HG02759 (cell line): Measurements from ENCODE around the gene ERVMER34-1.

ENCODE experiments used
- ATAC-seq: cut with Tn5 transposase; IDR thresholded peaks from one replicate; pipeline ENCODE4 v1.9.1; 2021; ENCODE audit warnings: mild to moderate bottlenecking, moderate library complexity; ENCODE audit not compliant: unreplicated experiment

The ERVMER34-1 gene, protein sequence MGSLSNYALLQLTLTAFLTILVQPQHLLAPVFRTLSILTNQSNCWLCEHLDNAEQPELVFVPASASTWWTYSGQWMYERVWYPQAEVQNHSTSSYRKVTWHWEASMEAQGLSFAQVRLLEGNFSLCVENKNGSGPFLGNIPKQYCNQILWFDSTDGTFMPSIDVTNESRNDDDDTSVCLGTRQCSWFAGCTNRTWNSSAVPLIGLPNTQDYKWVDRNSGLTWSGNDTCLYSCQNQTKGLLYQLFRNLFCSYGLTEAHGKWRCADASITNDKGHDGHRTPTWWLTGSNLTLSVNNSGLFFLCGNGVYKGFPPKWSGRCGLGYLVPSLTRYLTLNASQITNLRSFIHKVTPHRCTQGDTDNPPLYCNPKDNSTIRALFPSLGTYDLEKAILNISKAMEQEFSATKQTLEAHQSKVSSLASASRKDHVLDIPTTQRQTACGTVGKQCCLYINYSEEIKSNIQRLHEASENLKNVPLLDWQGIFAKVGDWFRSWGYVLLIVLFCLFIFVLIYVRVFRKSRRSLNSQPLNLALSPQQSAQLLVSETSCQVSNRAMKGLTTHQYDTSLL

GRCh38 chr4:52750819-52751486, at the start of gene ERVMER34-1:
Gene ERVMER34-1 (minus strand): TSS chr4:52751425. CDS start chr4:52745520, 5,905 bp downstream.
- ATAC-seq = no peak

DNA sequence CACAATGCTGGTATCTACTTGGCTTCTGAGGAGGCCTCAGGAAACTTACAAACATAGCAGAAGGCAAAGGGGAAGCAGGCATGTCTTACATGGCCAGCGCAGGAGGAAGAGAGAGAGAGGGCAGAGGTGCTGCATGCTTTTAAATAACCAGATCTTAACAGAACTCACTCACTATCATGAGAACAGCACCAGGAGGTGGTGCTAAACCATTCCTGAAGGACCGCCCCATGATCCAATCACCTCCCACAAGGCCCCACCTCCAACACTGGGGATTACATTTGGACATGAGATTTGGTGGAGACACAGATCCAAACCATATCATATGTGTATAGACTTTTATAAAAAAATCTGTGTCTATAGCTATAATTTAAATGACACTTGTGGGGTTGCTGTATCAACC, 48.6 kb upstream of the ERVMER34-1 start:
- ATAC-seq = no peak

- no peak for ATAC-seq
Observed at GRCh38 chr4:52795533-52795932, 44.3 kb upstream of the ERVMER34-1 start.

GRCh38 chr4:52791936-52792335, 40.7 kb upstream of the ERVMER34-1 start:
- ATAC-seq = no peak

- ATAC-seq = no peak
Observed at GRCh38 chr4:52789774-52790173, 38.5 kb upstream of the ERVMER34-1 start.

DNA sequence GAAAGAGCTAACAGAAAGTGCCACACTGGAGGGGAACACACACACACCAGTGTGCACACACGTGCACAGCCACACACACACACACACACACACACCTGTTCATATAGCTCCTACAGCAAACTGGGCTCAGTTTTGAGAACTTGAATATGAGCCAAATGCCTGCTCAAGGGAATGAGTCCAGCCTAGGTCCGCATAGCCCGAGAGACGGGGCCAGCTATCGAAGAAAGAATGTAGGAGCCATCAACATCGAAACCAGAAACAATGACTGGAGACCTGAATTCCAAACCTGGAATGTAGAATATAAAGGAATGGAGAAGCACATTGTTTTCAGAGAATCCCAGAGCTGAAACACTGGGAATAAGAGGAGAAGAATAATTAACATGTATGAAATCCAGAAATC, 37.6 kb upstream of the ERVMER34-1 start:
- ATAC-seq = no peak

GRCh38 chr4:52783069-52783468, 31.8 kb upstream of the ERVMER34-1 start:
- no peak for ATAC-seq

- ATAC-seq = no peak
Observed at GRCh38 chr4:52780617-52781354, 29.6 kb upstream of the ERVMER34-1 start.

- ATAC-seq = no peak
Observed at GRCh38 chr4:52780206-52780605, 29.0 kb upstream of the ERVMER34-1 start.

DNA sequence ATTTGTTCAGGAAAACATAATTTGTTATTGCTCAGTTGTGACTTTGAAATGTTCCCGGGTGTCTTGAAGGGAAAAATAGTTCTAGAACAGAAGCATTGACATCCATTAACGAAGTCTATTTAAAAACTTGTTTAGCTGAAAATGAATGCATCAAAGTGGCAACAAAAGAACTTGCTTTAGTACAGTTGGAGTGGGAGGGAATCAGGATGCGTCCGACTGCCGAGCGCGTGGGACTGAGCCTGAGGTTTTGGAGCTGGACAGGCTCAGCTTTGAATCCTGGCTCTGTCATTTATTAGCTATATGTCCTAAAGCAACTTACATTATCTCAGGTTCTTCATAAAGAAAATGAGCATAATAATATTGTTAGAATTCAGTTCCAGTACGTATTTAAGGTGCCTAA, 9.0 kb upstream of the ERVMER34-1 start:
- ATAC-seq = no peak

DNA sequence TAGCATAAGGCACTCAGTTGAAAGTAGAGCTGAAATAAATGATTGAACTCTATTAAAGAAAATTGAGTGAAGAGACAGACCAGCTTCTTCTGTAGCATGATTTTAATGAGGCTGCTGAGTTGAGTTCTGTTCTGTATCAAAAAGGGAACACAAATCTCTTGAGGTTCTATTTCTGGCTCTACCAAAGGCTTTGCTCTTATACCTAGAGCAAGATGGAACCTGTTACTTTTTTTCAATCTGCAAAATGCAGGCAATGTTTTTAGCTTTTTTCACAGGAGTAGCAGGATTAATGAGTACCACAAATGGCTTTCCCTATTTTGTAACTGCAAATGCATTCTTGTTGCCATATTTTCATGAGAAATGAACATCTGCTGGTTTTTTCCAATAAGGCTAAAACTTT, 4.2 kb upstream of the ERVMER34-1 start:
- no peak for ATAC-seq

GRCh38 chr4:52752936-52753335, 1.7 kb upstream of the ERVMER34-1 start:
- ATAC-seq = no peak

- no peak for ATAC-seq
Observed at GRCh38 chr4:52751487-52751911, 274 bp upstream of the ERVMER34-1 start.

DNA sequence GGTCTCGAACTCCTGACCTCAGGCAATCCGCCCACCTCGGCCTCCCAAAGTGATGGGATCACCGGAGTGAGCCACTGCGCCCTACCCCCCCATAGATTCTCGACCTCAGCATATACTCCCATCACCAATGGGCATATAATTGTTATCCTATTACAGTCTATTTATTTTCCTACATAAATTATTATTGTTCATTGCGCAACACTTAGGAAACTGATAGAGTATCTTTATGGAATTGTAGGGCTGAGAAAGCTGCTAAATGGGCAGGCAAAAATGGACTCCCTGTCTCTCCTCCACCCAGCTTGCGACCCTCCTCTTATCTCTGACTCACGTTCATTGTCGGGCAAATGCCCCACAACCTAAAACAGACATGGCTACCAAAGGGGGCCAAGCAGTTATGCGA, 1.0 kb downstream of the ERVMER34-1 start:
- no peak for ATAC-seq

- ATAC-seq = no peak
Observed at GRCh38 chr4:52748432-52748831, 2.8 kb downstream of the ERVMER34-1 start.

DNA sequence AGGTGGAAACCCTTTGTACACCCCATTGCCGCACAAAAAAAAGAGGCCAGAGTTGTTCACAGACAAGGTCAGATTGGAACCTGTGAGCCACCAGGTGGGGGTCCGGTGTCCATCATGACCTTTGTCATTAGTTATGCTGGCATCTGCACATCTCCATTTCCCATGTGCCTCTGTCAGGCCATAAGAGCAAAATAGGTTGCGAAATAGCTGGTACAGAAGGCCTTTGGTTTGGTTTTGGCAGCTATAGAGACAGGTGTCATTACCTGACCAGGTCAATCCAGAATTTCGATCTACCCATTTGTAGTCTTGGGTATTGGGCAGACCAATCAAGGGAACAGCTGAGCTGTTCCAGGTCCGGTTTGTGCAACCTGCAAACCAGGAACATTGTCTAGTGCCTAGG, 6.6 kb downstream of the ERVMER34-1 start:
- ATAC-seq = no peak

DNA sequence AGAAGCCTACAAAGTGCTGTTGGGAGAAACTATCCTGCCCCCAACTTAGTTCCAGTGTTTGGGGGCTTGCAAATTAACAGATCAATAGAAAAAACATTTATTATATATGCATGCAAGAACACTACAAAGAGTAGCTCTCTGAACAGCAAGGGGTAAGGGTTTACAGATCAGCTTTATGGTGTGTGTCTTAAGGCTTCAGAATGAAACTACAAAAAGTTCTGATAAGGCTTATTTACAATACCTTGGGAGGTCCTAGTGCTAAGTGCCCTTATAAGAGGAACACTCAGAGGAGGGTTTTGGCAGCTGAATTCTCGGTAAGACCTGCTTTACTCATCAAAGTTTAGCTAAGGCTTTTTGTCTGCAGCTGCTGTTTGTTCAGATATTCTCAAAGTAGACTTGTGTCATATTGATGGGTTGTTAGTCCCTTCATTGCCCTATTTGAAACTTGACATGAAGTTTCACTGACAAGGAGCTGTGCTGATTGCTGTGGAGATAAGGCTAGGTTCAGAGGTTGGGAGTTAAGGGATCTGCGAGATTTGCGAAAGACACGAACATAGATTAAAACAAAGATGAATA, 7.7 kb downstream of the ERVMER34-1 start:
- ATAC-seq = no peak

GRCh38 chr4:52729586-52729985, 21.6 kb downstream of the ERVMER34-1 start:
- no peak for ATAC-seq

DNA sequence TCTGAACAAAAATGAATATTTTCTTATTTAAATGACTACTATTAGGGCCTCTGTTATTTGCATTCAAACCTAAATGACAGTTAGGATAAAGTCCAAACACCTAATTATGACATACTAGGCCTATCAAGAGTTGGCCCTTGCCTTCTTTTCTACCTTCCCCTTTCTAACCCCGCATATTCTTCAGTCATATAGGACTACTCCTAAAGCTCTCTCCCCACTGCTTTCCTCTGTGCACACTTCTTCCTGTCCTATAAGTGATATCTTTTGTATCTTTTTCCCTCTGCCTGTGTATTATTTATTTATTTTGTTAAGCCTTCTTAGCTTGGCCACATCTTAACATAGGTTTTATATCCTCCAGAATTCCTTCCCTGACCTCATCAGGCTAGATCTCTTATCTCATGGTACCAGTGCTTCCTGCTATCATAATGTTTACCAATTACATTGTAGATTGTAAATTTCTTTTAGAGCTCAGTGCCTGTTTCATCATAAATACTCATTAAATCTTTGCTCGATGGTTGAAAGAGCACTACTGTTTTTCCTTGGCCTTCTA, 22.5 kb downstream of the ERVMER34-1 start:
- ATAC-seq = no peak

DNA sequence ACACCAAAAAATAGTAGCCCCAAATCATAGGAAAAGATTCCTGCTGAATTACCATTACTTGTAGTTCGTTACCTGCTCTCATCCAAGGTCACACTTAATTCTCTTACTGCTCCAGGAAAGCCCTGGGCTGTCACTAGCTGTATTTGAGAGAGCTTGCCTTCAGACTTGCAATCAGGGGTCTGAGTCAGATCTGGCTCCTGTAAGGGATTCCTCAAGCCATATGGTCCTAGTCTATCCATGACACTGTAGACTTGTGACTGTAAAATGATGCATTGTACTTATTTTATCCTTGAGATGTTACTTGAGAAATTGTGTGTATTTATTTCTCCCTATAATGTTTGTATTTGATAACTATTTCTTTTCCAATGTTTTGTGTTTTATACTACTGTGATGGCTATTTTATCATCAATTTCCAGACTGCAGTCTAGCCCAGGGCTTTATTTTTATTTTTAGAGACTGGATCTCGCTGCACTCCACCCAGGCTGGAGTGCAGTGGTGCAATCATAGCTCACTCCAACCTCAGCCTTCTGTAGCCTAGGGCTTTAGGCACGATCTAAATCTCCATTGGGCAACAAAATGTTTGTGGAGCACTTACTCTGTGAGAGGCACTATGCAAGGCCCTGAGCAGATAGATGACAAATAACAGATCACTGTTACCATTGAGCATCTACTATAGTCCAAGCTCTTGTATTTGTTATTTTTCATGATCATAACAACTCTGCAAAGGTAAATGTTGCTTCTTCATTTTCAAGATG, 24.2 kb downstream of the ERVMER34-1 start:
- ATAC-seq = no peak
